Right lobe of liver (tissue), 6 donors: Measurements from ENCODE around the gene RAD18. TPM values are rescaled to one million over a fixed set of nuclear protein-coding genes. Genes with fewer than 3 reads are reported as not detected.

Source experiments
- ATAC-seq, 4 donors: fragments of 200-7000 bp; cut with Tn5 transposase; one replicate each; pipeline ENCODE4 v1.9.1; 2020; ENCODE audit warnings: mild to moderate bottlenecking in 4 of 4, moderate library complexity in 4 of 4
- DNase-seq, 3 donors: peaks; one replicate each; pipeline ENCODE4 v3.0.0-alpha.2; 2020
- H3K27ac ChIP-seq, 3 donors: fragments of 200-600 bp; one replicate each; pipeline ENCODE4 v1.8.0; 2022
- H3K27me3 ChIP-seq, 2 donors: fragments of 200-600 bp; one replicate each; pipeline ENCODE4 v1.8.0; 2022
- H3K36me3 ChIP-seq, 4 donors: fragments of 200-600 bp; sonication (generic) in 1 of 4; one replicate each; pipeline versions ENCODE4 v1.5.1 to v1.8.0; 2017 to 2022; ENCODE audit warnings: control low read depth in 1 of 4
- H3K4me1 ChIP-seq, 4 donors: fragments of 200-600 bp; sonication (generic) in 1 of 4; one replicate each; pipeline versions ENCODE4 v1.5.1 to v1.8.0; 2017 to 2022; ENCODE audit warnings: control low read depth in 1 of 4
- H3K4me3 ChIP-seq, 3 donors: fragments of 200-600 bp; one replicate each; pipeline ENCODE4 v1.8.0; 2022
- H3K9me3 ChIP-seq, 4 donors: fragments of 200-600 bp; sonication (generic) in 1 of 4; one replicate each; pipeline versions ENCODE4 v1.5.1 to v1.8.0; 2017 to 2022; ENCODE audit warnings: control low read depth in 1 of 4
- CTCF ChIP-seq, 4 donors: fragments of 200-600 bp in 3 of 4; fragments of 450-650 bp in 1 of 4; IDR thresholded peaks; one replicate each; pipeline versions ENCODE4 v1.5.1 to v1.8.0; 2016 to 2022; ENCODE audit warnings: antibody characterized with exemption in 4 of 4, mild to moderate bottlenecking in 2 of 4
- POLR2A ChIP-seq: fragments of 450-650 bp; IDR thresholded peaks from one replicate; pipeline ENCODE4 v1.6.1; 2017; ENCODE audit warnings: antibody characterized with exemption, mild to moderate bottlenecking
- WGBS: methylation state at CpG from one replicate; pipeline ENCODE4 v1.1.6; 2018; ENCODE audit warnings: low coverage, low lambda C conversion rate; ENCODE audit not compliant: insufficient coverage; ENCODE audit errors: missing lambda C conversion rate; 5-methylcytosine and 5-hydroxymethylcytosine counted together
- intact Hi-C, 2 donors: fragments of 100-400 bp; cut with DNase I; formaldehyde crosslinking; loops; one replicate each; pipeline versions ENCODE4 v1.11.2 to v1.14.1; 2022
- total RNA-seq, 6 experiments: library from RNA; depleted of rRNA in 2 of 6; stranded (reverse); fragments of >200 nt in 2 of 6; fragmentation: NEBNext Ultra II Directional in 3 of 6; extraction: Animal tissue kit (Norgen Biotek cat#: 25700) in 3 of 6; gene quantifications; one replicate each; pipeline versions ENCODE4 v1.1.0 to v1.2.4, GENCODE V29; 2016 to 2023
- donor health status: DM: no; HTN: yes; CAD: no.
- donor health status: DM: no; HTN: no; CAD: no.
- donor health status: DM: no; HTN: no; CAD: no.
- donor health status: DM: no; HTN: yes; CAD: no.
- donor health status: DM: no; HTN: yes; CAD: no.

RAD18 gene
- total RNA-seq, 6 experiments from 2014 or later: 1.9 to 5.1 (median 4.3) TPM

- H3K9me3 ChIP-seq: no peaks in the 10 kb centered on the region
- no peak overlapping the region for H3K27ac ChIP-seq
- peaks cover 0 to 7% (median 0%) of the 10 kb centered on the region in 4 donors for H3K4me1 ChIP-seq
- H3K36me3 ChIP-seq: no peaks in the 10 kb centered on the region
- H3K27me3 ChIP-seq: no peaks in the 10 kb centered on the region
- TF ChIP-seq POLR2A: no peak
- ATAC-seq (no peak), DNase-seq (no peak)
- intact Hi-C loops: no loop called here
- H3K4me3 ChIP-seq: no peak overlapping the region
- WGBS: 56% methylated on average over 3 of the region's 6 CpGs
Measured at GRCh38 chr3:8976540-8977182, 13.4 kb upstream of the RAD18 start.

GRCh38 chr3:8975081-8976020, 12.1 kb upstream of the RAD18 start:
- no peaks in the 10 kb centered on the region for H3K27me3 ChIP-seq
- ATAC-seq (peak in 3 of 4 donors; percentile 15 to 71 (median 29)), DNase-seq (no peak)
- 56% methylated on average over 5 of the region's 11 CpGs for WGBS
- H3K27ac ChIP-seq: no peak overlapping the region
- no peaks in the 10 kb centered on the region for H3K4me1 ChIP-seq
- no peak overlapping the region for H3K4me3 ChIP-seq
- H3K9me3 ChIP-seq: no peaks in the 10 kb centered on the region
- intact Hi-C loops: no loop called here
- no peaks in the 10 kb centered on the region for H3K36me3 ChIP-seq
- TF ChIP-seq POLR2A: no peak
- no peak for TF ChIP-seq CTCF (IDR thresholded peaks at IDR 0.05)

- Histone ChIP-seq H3K4me3 (no peak overlapping the region), H3K4me1 (no peaks in the 10 kb centered on the region), H3K9me3 (no peaks in the 10 kb centered on the region), H3K27ac (no peak overlapping the region), H3K27me3 (no peaks in the 10 kb centered on the region), H3K36me3 (no peaks in the 10 kb centered on the region)
- DNase-seq (no peak), ATAC-seq (no peak)
- TF ChIP-seq CTCF (IDR thresholded peaks at IDR 0.05) (no peak), POLR2A (no peak)
- 79% methylated on average over 2 of the region's 2 CpGs for WGBS
- intact Hi-C loops: loop anchor here (5.0 kb wide), 1 partner anchor 328 kb away; no protein-coding TSS in a partner anchor
Measured at GRCh38 chr3:8974458-8974857, 11.2 kb upstream of the RAD18 start.

- no peak for TF ChIP-seq CTCF (IDR thresholded peaks at IDR 0.05)
- H3K9me3 ChIP-seq: no peaks in the 10 kb centered on the region
- ATAC-seq (no peak), DNase-seq (no peak)
- H3K4me3 ChIP-seq: no peak overlapping the region
- no peaks in the 10 kb centered on the region for H3K4me1 ChIP-seq
- H3K36me3 ChIP-seq: no peaks in the 10 kb centered on the region
- no peak overlapping the region for H3K27ac ChIP-seq
- H3K27me3 ChIP-seq: no peaks in the 10 kb centered on the region
- WGBS: 94% methylated on average over 2 of the region's 2 CpGs
- intact Hi-C loops: loop anchor here (5.0 kb wide), 1 partner anchor 330 kb away; no protein-coding TSS in a partner anchor
Measured at GRCh38 chr3:8972639-8973038, 9.4 kb upstream of the RAD18 start.
